ENCODE measurements around the gene CFAP61.

CFAP61 gene

GRCh38 chr20:20369250-20370093 lies 317.1 kb downstream of the CFAP61 start:
- TF ChIP-seq CTCF (IDR thresholded peaks at IDR 0.05; ENCODE audit: low read depth, low read length), result no peak
- in situ Hi-C loops (cut with HindIII; ENCODE audit: low sequenced_read_pairs), result no loop called here
- no peak overlapping the region for H3K4me3 ChIP-seq (ENCODE audit: low read depth, low read length)
- DNase-seq (ENCODE audit: low read depth, low spot score), result no peak

DNA sequence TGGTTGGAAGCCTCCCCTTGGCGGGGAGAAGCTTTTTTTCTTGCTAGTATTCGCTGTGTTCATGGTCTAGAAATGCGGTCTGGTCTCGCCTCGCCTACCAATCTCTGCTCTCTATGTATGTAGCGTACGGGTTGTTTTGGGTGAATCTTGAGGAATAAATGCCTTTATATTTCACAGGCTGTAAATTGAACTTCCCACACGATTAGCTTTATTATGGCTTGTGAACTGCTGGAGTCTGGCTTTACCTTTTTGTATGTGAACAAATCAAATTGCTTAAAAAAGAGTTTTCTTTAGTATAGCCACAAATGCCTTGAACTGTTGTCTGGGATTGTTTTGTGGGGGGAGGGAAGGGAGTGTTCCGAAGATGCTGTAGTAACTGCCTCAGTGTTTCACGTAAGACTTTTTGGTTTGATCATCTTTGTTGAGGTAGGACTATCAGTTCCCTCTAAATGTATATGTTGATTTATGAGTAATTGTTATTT lies 317.8 kb downstream of the CFAP61 start:
- no peak for TF ChIP-seq CTCF (IDR thresholded peaks at IDR 0.05; ENCODE audit: low read depth, low read length)
- no peak for DNase-seq (ENCODE audit: low read depth, low spot score)
- in situ Hi-C loops (cut with HindIII; ENCODE audit: low sequenced_read_pairs), result no loop called here

GRCh38 chr20:20371083-20371482 lies 318.8 kb downstream of the CFAP61 start:
- TF ChIP-seq CTCF (IDR thresholded peaks at IDR 0.05; ENCODE audit: low read depth, low read length), result no peak
- no peak for DNase-seq (ENCODE audit: low read depth, low spot score)
- H3K4me3 ChIP-seq (ENCODE audit: low read depth, low read length), result no peak overlapping the region
- in situ Hi-C loops (cut with HindIII; ENCODE audit: low sequenced_read_pairs), result no loop called here

More for the DNA sequence above, 317.8 kb downstream of the CFAP61 start:
- no peak overlapping the region for H3K4me3 ChIP-seq (ENCODE audit: low read depth, low read length)

- DNase-seq (ENCODE audit: low read depth, low spot score), result no peak
- no peak overlapping the region for H3K4me3 ChIP-seq (ENCODE audit: low read depth, low read length)
- TF ChIP-seq CTCF (IDR thresholded peaks at IDR 0.05; ENCODE audit: low read depth, low read length), result no peak
- in situ Hi-C loops (cut with HindIII; ENCODE audit: low sequenced_read_pairs), result no loop called here
Measured at GRCh38 chr20:20371681-20372080, 319.3 kb downstream of the CFAP61 start.

DNA sequence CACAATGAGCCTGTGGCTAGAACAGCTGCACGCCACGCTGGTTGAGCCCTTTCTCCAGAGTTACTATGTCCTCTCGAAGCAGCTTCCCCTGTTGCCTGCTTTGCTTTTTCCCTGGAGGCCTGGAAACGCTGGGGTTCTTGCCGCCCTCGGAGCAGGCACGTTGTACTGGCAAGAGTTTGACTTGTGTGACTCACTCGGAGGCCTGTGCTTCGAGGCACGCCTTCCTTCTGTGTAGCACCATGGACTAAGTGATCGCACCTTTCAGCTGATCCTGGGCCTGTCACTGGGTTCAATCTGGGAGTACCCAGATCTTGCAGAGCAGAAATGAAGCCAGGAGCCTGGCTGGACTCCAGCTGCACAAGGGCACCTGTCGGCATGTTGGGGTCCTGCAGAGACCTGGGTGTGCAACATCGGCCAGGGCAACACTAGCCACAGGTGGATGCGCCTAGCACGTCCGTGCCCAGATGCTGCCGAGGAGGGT lies 320.8 kb downstream of the CFAP61 start:
- no peak for TF ChIP-seq CTCF (IDR thresholded peaks at IDR 0.05; ENCODE audit: low read depth, low read length)
- in situ Hi-C loops (cut with HindIII; ENCODE audit: low sequenced_read_pairs), result no loop called here
- peak; percentile 20 for DNase-seq (ENCODE audit: low read depth, low spot score)
- no peak overlapping the region for H3K4me3 ChIP-seq (ENCODE audit: low read depth, low read length)

GRCh38 chr20:20375862-20376261 lies 323.5 kb downstream of the CFAP61 start:
- no peak for TF ChIP-seq CTCF (IDR thresholded peaks at IDR 0.05; ENCODE audit: low read depth, low read length)
- H3K4me3 ChIP-seq (ENCODE audit: low read depth, low read length), result no peak overlapping the region
- no peak for DNase-seq (ENCODE audit: low read depth, low spot score)
- in situ Hi-C loops (cut with HindIII; ENCODE audit: low sequenced_read_pairs), result no loop called here

Measured in astrocyte of the spinal cord (primary cell).